Panc1 (cell line): ENCODE data around the gene FCER1A. TPM values are rescaled to one million over a fixed set of nuclear protein-coding genes. Genes with fewer than 3 reads are reported as not detected.

ENCODE experiments used
- ATAC-seq: fragments of 200-7000 bp; cut with Tn5 transposase; 2 replicates; pipeline ENCODE4 v1.9.1; 2020; ENCODE audit warnings: mild to moderate bottlenecking, moderate library complexity
- BruUV-seq: library from RNA; stranded (reverse); fragments of 400-500 nt; replicated peaks from 2 replicates; lab custom pipeline; 2021; lab: Mats Ljungman, UMichigan
- CTCF ChIA-PET: fragments of 300-600 bp; sonication (Branson Sonifier 250); formaldehyde crosslinking; loops from one replicate; lab custom pipeline; 2022; ENCODE audit warnings: antibody characterized with exemption; lab: Charles Lee
- POLR2A ChIA-PET: fragments of 300-600 bp; sonication (Branson Sonifier 250); formaldehyde crosslinking; loops from one replicate; lab custom pipeline; 2022; ENCODE audit warnings: antibody characterized with exemption; lab: Charles Lee
- DNase-seq: peaks from one replicate; pipeline ENCODE4 v3.0.0-alpha.2; 2010; ENCODE audit warnings: low read depth, low spot score
- H3K27ac ChIP-seq: 2 replicates; pipeline ENCODE4 v1.5.1; 2011; ENCODE audit warnings: mild to moderate bottlenecking, low read length, inconsistent platforms
- H3K27me3 ChIP-seq: fragments of 200-500 bp; sonication (Bioruptor generic); 2 replicates; pipeline ENCODE4 v1.6.0; 2014; ENCODE audit warnings: low read length, inconsistent platforms; ENCODE audit not compliant: control insufficient read depth, insufficient read depth
- H3K36me3 ChIP-seq: fragments of 200-500 bp; sonication (Bioruptor generic); 2 replicates; pipeline ENCODE4 v1.5.1; 2014; ENCODE audit warnings: inconsistent platforms, mild to moderate bottlenecking, low read length, moderate library complexity; ENCODE audit not compliant: control insufficient read depth, insufficient read depth
- H3K4me1 ChIP-seq: 2 replicates; pipeline ENCODE4 v1.5.1; 2011; ENCODE audit warnings: inconsistent platforms, mild to moderate bottlenecking, low read length, moderate library complexity; ENCODE audit not compliant: control insufficient read depth, insufficient read depth
- H3K4me3 ChIP-seq, 2 experiments: 2 replicates each; pipeline ENCODE4 v1.5.1; 2011 to 2012; ENCODE audit warnings: low read depth in 2 of 2, low read length in 2 of 2, mild to moderate bottlenecking in 2 of 2, inconsistent platforms in 1 of 2, moderate library complexity in 1 of 2
- H3K9me3 ChIP-seq: fragments of 200-500 bp; sonication (Bioruptor generic); 2 replicates; pipeline ENCODE4 v1.5.1; 2014; ENCODE audit warnings: low read depth, mild to moderate bottlenecking, inconsistent platforms, low read length, moderate library complexity; ENCODE audit not compliant: control insufficient read depth, insufficient read depth
- CTCF ChIP-seq: fragments of 450-650 bp; IDR thresholded peaks from 2 replicates; pipeline ENCODE4 v1.5.1; 2017; ENCODE audit warnings: mild to moderate bottlenecking
- POLR2AphosphoS5 ChIP-seq: IDR thresholded peaks from 2 replicates; pipeline ENCODE4 v1.6.1; 2012; ENCODE audit warnings: mild to moderate bottlenecking, low read depth, low read length, moderate library complexity
- REST ChIP-seq, 2 experiments: IDR thresholded peaks; 2 replicates each; pipeline ENCODE4 v1.6.1; 2011 to 2012; ENCODE audit warnings: low read depth in 2 of 2, control low read depth in 1 of 2, low read length in 1 of 2, mild to moderate bottlenecking in 1 of 2, moderate library complexity in 1 of 2; ENCODE audit not compliant: insufficient read depth in 1 of 2
- SIN3A ChIP-seq: IDR thresholded peaks from 2 replicates; pipeline ENCODE4 v1.6.1; 2012; ENCODE audit warnings: low read depth, mild to moderate bottlenecking, low read length, moderate library complexity, borderline replicate concordance; ENCODE audit not compliant: insufficient read depth
- TCF7L2 ChIP-seq: IDR thresholded peaks from 2 replicates; pipeline ENCODE4 v1.6.1; 2011; ENCODE audit warnings: mild to moderate bottlenecking, low read depth, low read length, inconsistent platforms
- in situ Hi-C: cut with HindIII; loops from 2 replicates; pipeline ENCODE4 v1.10.0; 2016; ENCODE audit warnings: low sequenced_read_pairs, low pct_unique_long_range_greater_than_20kb
- intact Hi-C: fragments of 100-400 bp; cut with micrococcal nuclease; formaldehyde crosslinking; loops from one replicate; pipeline ENCODE4 v1.10.0; 2022; ENCODE audit not compliant: unreplicated experiment
- total RNA-seq: library from RNA; stranded (reverse); gene quantifications from one replicate; pipeline ENCODE4 v1.2.1, GENCODE V29; 2021; ENCODE audit not compliant: unreplicated experiment

The FCER1A gene
- total RNA-seq, 1 experiment from 2014 or later: not detected

- no peak for ATAC-seq
- intact Hi-C loops (no loop called here), in situ Hi-C loops (no loop called here)
- TF ChIP-seq SIN3A: no peak
- no peak for TF ChIP-seq REST (IDR thresholded peaks at IDR 0.05; ENCODE audit: insufficient read depth in 1 of 2, low read depth in 2 of 2, low read length in 1 of 2)
- TF ChIP-seq POLR2AphosphoS5: no peak
- ChIA-PET CTCF (no interaction called here), POLR2A (no interaction called here)
- H3K36me3 ChIP-seq: no peaks in the 10 kb centered on the region
- no peaks in the 10 kb centered on the region for H3K27me3 ChIP-seq
- H3K4me3 ChIP-seq: no peak overlapping the region
- H3K4me1 ChIP-seq: no peaks in the 10 kb centered on the region
- no peak for DNase-seq
- no peaks in the 10 kb centered on the region for H3K9me3 ChIP-seq
- H3K27ac ChIP-seq: no peak overlapping the region
- BruUV-seq: no TSS peak
Observed at GRCh38 chr1:159300146-159300545, 2.0 kb upstream of the FCER1A start.

GRCh38 chr1:159307346-159308020, 5.3 kb downstream of the FCER1A start:
- DNase-seq (no peak), ATAC-seq (no peak)
- Histone ChIP-seq H3K9me3 (no peaks in the 10 kb centered on the region), H3K4me3 (no peak overlapping the region), H3K36me3 (no peaks in the 10 kb centered on the region), H3K27me3 (no peaks in the 10 kb centered on the region), H3K4me1 (no peaks in the 10 kb centered on the region), H3K27ac (no peak overlapping the region)
- BruUV-seq: no TSS peak
- ChIA-PET POLR2A (no interaction called here), CTCF (no interaction called here)
- intact Hi-C loops: no loop called here
- TF ChIP-seq TCF7L2 (no peak), REST (IDR thresholded peaks at IDR 0.05; ENCODE audit: insufficient read depth in 1 of 2, low read depth in 2 of 2, low read length in 1 of 2) (no peak), POLR2AphosphoS5 (no peak), CTCF (no peak), SIN3A (no peak)
- in situ Hi-C loops: no loop called here
